Measurements from ENCODE around the gene KCNJ10.

DNA sequence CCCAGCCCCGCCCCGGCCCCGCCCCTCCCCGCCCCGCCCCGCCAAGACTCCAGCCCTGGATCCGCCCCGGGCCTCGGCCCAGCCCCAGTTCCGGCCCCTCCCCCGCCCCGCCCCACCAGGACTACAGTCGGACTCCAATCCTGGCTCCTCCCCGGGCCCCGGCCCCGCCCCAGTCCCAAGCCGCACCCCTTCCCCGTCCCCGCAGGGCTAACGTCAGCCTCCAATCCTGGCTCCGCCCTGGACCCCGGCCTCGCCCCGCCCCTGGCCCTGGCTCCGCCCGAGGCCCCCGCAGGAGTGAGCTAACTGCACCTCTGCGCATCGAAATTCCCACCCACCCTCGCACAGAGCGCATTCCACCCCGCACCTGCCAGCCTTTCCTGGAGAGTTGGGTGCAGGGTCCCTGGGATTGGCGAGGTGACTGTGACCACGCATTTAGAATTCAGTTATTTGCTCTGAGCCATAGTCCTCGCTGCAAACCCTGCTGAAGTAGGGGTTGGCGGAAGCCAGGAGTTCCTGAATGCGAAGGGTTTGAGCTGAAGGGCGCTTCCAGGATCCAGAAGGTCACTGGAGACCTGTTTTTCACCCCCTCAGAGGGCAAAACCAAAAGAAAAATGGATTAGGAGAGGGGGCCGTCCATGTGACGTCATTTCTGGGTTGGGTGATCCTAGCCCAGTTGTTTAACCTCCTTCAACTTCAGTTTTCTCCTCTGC, 29.0 kb upstream of the KCNJ10 start:
- TF ChIP-seq POLR2A (IDR thresholded peaks at IDR 0.05), result peak in 1 of 2 donors; percentile 71
- TF ChIP-seq, protein P1, sequence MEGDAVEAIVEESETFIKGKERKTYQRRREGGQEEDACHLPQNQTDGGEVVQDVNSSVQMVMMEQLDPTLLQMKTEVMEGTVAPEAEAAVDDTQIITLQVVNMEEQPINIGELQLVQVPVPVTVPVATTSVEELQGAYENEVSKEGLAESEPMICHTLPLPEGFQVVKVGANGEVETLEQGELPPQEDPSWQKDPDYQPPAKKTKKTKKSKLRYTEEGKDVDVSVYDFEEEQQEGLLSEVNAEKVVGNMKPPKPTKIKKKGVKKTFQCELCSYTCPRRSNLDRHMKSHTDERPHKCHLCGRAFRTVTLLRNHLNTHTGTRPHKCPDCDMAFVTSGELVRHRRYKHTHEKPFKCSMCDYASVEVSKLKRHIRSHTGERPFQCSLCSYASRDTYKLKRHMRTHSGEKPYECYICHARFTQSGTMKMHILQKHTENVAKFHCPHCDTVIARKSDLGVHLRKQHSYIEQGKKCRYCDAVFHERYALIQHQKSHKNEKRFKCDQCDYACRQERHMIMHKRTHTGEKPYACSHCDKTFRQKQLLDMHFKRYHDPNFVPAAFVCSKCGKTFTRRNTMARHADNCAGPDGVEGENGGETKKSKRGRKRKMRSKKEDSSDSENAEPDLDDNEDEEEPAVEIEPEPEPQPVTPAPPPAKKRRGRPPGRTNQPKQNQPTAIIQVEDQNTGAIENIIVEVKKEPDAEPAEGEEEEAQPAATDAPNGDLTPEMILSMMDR (IDR thresholded peaks at IDR 0.05), result no peak
